ENCODE data around the gene ANKMY1. TPM values are rescaled to one million over a fixed set of nuclear protein-coding genes. Genes with fewer than 3 reads are reported as not detected.

ANKMY1 gene
- total and polyA plus RNA-seq, 2 of the 8 experiments (the other 6 are each of a cell fraction or from before 2014, with no cell fraction given) = 4.5 to 4.8 TPM

- Histone ChIP-seq H2BK5ac (ENCODE audit: low read depth, low read length) (no peak overlapping the region; the same call in 1 of the 2 replicates), H3K56ac (replicated peaks; ENCODE audit: insufficient read length, low read depth, low read length) (no peak overlapping the region), H4K8ac (ENCODE audit: extremely low read depth, insufficient read depth, low read length) (no peak overlapping the region), H2AK5ac (ENCODE audit: low read depth, low read length) (no peak overlapping the region), H2AFZ (ENCODE audit: low read length) (no peak overlapping the region), H3K79me2 (ENCODE audit: control insufficient read depth in 1 of 2, insufficient read depth in 2 of 2, low read length in 2 of 2) (no peaks in the 10 kb centered on the region), H2BK15ac (ENCODE audit: low read length) (no peak overlapping the region), H3K4me1 (replicated peaks in 1 of 4; ENCODE audit: control insufficient read depth in 3 of 4, insufficient read depth in 4 of 4, low read length in 3 of 4) (no peaks in the 10 kb centered on the region), H3K4ac (replicated peaks; ENCODE audit: insufficient read length, low read depth, low read length) (no peak overlapping the region), H3K27me3 (replicated peaks in 1 of 4; ENCODE audit: control insufficient read depth in 3 of 4, extremely low read depth in 1 of 4, insufficient read depth in 3 of 4, low read length in 3 of 4) (peaks cover 0 to 5% (median 3%) of the 10 kb centered on the region in 4 experiments; a peak in 3 of 7 replicates), H4K91ac (replicated peaks; ENCODE audit: insufficient read length, low read length) (no peak overlapping the region), H3K4me2 (ENCODE audit: insufficient read depth in 1 of 2, low read depth in 2 of 2, low read length in 2 of 2) (no peak overlapping the region), H2BK20ac (ENCODE audit: low read length) (no peak overlapping the region), H3K27ac (ENCODE audit: low read depth, low read length) (no peak overlapping the region), H4K5ac (ENCODE audit: insufficient read length, low read depth, low read length) (no peak overlapping the region), H3K79me1 (ENCODE audit: low read depth, low read length) (no peaks in the 10 kb centered on the region), H3K36me3 (ENCODE audit: control insufficient read depth in 2 of 4, insufficient read depth in 4 of 4, low read length in 3 of 4) (peaks cover 0 to 13% (median 2%) of the 10 kb centered on the region in 4 experiments; a peak in 5 of 8 replicates), H2BK120ac (replicated peaks; ENCODE audit: low read depth, low read length) (no peak overlapping the region), H3K18ac (ENCODE audit: extremely low read depth, low read length) (no peak overlapping the region), H3K23ac (ENCODE audit: insufficient read length) (no peak overlapping the region), H3K23me2 (ENCODE audit: low read depth, low read length) (peaks cover 4% of the 10 kb centered on the region; the same call in 1 of the 2 replicates), H3K4me3 (ENCODE audit: extremely low read depth in 1 of 4, insufficient read depth in 2 of 4, low read depth in 3 of 4, low read length in 4 of 4) (no peak overlapping the region), H3K14ac (ENCODE audit: insufficient read length) (no peak overlapping the region), H2BK12ac (ENCODE audit: low read depth, low read length) (no peak overlapping the region), H3K9me3 (ENCODE audit: insufficient read depth in 2 of 2, low read depth in 1 of 2, low read length in 1 of 2) (no peaks in the 10 kb centered on the region), H3K9ac (replicated peaks in 1 of 4; ENCODE audit: extremely low read depth in 1 of 4, low read depth in 3 of 4, low read length in 3 of 4) (no peak overlapping the region), H4K20me1 (replicated peaks in 1 of 2; ENCODE audit: control insufficient read depth in 1 of 2, insufficient read depth in 2 of 2, low read length in 2 of 2) (peaks cover 0 to 11% of the 10 kb centered on the region in 2 experiments)
- DNase-seq (ENCODE audit: low read depth in 1 of 2, low spot score in 2 of 2) (peak in 1 of 2 experiments; percentile 51), FAIRE-seq (no peak)
- no peak for TF ChIP-seq SUZ12 (IDR thresholded peaks at IDR 0.05; ENCODE audit: low read length)
- TF ChIP-seq YY1 (IDR thresholded peaks at IDR 0.05; ENCODE audit: low read depth, low read length) = no peak
- no peak for TF ChIP-seq POU5F1 (IDR thresholded peaks at IDR 0.05; ENCODE audit: low read depth, low read length)
- no peak for TF ChIP-seq EP300 (IDR thresholded peaks at IDR 0.05; ENCODE audit: borderline replicate concordance in 1 of 2, low read depth in 2 of 2, low read length in 2 of 2)
- no peak for TF ChIP-seq KDM4A (IDR thresholded peaks at IDR 0.05; ENCODE audit: low read depth, low read length, severe bottlenecking)
- ChIA-PET CTCF (ENCODE audit: partially characterized antibody) (interaction anchor here (0.8 to 1.2 kb wide), 5 partner anchors 8 to 17 kb away, joined by 3 to 6 read pairs (median 3); no protein-coding TSS in a partner anchor), POLR2A (ENCODE audit: partially characterized antibody) (interaction anchor here (2.0 kb wide), 1 partner anchor 10 kb away, joined by 6 read pairs; no protein-coding TSS in a partner anchor)
- 86% methylated on average over 17 of the region's 20 CpGs; no CpG with 5 or more reads in 1 of the 2 experiments for WGBS, 2 experiments (ENCODE audit: extremely low coverage in 1 of 2, insufficient coverage in 1 of 2, insufficient read length in 1 of 2, insufficient replicate concordance in 2 of 2, low coverage in 1 of 2, low lambda C conversion rate in 2 of 2, missing lambda C conversion rate in 1 of 2)
These were observed 89.2 kb downstream of the ANKMY1 start for GRCh38 chr2:240468303-240469238.
